HuH-7.5 (cell line): ENCODE data around the gene ZNF837.
A peak's percentile ranks its signal among the peaks of the same experiment; 100 is the strongest.
"Not testable (repeated sequence)": the region's sequence is repeated elsewhere in the genome, so short reads cannot be mapped to it uniquely, and the experiment has no call there.

Experiments used
- DNase-seq: peaks from one replicate; pipeline ENCODE4 v3.0.0; 2011; ENCODE audit warnings: low spot score

Gene ZNF837

DNA sequence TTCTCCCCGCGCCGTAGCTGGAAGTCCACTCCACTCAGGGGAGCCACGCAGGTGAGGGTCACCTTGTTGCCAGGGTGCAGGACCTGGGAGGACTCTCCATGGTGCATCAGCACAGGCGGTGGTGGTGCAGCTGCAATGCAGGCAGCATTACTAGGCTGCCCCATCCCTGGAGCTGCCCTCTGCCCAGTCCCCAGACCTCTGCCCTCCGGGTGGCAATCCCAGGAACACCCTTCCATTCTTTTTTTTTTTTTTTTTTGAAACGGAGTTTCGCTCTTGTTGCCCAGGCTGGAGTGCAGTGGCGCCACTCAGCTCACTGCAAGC lies 29.3 kb downstream of the ZNF837 start:
- DNase-seq, result no peak

DNA sequence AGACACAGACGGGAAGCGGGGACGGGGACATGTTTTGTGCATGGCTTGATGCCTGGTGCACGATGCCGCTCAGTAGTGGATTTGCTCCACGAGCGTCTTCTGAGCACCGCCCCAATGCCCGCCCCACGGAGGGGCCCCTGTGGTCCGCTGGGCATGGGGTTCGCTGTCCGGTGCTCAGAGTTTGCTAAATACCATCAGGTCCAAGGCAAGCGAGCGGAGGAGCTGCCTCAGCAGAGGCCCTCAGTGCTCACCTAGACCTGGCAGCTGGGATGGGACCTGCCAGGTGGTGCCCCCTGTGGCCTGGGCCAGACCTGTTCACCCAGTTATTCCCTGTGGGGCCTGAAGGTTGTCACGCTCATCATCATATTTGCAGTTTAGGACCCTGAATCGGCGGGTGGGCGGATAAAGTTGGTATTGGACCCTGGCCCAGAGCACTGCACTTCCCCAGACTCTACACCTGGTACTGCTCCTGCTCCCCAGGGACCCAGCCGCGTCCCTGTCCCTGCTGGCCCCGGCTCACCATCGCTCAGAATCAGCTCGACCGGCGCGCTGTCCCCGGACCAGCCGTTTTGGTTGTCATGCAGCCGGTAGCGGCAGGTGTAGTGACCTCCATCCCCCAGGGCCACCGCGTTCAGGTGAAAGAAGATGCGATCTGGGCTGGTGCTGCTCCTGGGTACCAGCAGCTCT lies 29.8 kb downstream of the ZNF837 start:
- DNase-seq, result no peak

DNA sequence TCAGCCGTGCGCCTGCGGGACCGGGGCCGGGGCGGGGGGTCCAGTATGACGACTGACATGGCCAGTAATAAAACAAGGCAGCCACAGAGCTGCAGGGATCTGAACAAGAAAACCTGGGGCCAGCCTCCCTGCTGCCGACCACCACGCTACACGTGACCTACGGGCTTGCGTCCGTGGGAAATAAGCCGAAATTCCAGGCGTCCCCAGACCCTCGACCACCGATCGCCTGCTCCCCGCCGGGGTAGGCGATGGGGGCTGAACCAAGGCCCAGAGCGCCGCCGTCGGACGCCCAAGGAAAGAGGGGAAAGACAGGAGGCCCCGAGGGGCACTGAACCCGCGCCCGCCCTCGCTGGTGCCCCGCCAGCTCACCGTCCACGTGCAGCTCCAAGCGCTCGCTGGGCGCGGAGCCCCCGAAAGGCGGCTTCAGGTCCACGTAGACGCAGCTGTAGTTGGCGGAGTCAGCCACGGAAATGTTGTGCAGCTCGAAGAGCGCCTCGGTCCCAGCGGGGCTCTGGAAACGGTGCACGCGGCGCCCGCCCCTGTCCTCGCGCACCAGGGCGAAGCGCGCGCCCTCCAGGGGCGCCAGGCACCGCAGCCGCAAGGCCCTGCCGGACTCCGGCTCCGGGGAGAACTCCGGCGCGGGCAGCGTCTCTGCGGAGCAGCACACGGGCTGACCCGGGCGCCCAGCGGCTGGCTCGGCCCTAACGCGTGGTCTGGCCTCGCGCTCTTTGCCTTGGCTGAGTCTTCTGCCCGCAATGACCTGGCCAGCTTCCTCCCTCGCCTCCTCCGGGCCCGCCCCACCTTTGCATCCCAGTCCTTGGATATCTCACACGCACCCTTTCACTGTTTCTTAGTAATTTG lies 30.6 kb downstream of the ZNF837 start:
- no peak for DNase-seq

DNA sequence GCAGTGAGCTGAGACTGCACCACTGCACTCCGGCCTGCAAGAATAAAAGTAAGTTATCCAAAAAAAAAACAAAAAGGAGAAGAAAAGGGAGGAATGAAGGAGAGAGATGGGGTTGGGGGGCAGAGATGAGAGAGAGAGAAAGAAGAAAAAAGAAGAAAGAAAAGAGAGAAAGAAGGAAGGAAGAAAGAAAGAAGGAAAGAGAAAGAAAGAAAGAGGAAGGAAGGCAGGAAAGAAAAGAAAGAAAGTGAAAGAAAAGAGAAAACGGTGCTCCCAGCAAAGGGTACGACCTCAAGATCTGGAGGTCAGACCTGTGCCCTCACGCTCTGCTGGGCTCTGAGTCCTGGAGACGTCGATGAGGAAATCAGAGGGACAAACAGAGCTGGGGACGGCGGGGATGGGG lies 31.2 kb downstream of the ZNF837 start:
- DNase-seq, result no peak

DNA sequence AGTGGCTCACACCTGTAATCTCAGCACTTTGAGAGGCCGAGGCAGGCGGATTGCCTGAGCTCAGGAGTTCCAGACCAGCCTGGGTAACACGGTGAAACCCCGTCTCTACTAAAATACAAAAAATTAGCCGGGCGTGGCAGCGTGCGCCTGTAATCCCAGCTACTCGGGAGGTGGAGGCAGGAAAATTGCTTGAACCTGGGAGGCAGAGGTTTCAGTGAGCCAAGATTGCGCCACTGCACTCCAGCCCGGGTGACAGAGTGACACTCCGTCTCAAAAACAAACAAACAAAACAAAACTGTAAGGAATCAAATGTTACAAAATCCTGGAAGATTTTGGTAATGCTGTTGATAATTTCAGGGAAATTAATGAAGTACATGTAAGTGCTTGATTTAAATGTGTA lies 32.8 kb downstream of the ZNF837 start:
- DNase-seq, result not testable (repeated sequence)

DNA sequence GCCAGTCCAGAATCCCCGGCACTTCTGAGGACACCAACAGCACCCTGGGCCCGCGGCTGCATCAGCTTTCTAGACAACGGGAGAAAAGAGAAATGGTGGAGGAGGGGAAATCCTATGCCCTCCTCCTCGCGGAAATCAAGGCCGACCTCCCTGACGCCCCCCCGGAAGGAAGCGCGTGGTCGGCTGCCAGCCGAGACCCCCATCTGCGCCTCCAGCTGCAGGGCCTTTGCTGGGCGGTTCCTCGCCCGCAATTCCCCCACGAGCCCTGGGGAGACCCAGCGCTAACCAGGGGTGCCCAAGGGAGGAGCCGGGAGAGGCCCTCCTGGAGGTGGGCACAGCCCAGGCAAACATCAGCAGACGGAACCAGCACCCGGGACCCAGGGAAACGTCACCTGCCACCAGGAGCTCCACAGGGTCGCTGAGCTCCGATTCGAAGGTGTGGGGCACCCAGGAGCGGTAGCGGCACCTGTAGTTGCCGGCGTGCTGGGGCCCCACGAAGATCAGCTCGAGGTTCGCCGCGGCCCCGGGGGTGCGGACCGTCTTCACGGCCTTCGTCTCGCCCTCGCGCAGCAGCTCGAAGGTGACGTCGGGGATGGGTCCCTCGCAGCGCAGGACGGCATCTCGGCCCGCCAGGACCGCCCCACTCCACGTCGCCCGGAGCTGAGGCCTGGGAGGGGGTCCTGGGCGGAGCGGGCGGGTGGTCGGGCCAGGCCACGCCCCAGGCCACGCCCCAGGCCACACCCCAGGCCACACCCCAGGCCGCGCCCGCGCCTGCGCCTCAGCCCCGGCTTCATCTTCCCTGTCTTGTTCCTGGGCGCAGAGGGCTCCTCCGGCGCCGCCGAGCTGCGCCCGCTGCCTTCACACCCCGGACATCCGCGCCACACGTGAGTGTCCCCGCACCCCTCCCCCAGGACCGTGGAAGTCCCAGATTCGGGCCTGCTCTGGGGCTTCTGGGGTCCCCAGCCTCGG lies 33.6 kb downstream of the ZNF837 start:
- no peak for DNase-seq

DNA sequence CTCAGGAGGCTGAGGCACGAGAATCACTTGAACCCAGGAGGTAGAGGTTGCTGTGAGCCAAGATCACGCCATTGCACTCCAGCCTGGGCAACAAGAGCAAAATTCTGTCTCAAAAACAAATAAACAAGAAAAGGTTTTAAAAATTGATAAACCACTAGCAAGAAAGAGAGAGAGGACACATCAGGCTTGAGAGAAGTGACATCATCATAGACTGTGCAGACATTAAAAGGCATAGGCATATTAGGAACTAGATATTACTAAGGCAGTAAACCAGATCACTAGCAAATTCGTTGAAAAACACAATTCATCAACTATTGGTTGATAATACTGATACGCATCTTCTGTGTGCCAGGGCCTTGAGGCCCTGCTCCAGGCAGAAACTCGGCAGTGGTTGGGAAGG lies 35.3 kb downstream of the ZNF837 start:
- no peak for DNase-seq

DNA sequence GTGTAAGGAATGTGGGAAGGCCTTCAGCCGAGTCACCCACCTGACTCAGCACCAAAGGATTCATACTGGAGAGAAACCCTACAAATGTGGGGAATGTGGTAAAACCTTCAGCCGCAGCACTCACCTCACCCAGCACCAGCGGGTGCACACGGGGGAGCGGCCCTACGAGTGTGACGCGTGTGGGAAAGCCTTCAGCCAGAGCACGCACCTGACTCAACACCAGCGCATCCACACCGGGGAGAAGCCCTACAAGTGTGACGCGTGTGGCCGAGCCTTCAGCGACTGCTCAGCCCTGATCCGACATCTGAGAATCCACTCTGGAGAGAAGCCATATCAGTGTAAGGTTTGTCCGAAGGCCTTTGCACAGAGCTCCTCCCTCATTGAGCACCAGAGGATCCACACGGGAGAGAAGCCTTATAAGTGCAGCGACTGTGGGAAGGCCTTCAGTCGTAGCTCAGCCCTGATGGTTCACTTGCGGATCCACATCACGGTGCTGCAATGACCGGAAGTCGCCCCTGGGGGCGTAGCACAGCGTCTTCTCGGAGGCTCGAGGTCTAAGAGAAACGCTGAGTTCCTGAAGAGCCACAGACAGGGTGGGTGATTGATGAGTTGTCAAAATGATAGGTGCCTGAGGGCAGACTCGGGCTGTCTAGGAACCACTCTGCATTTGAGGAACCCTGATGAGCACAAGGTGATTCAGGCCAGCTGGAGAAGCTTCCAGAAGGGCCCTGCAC lies 41.8 kb downstream of the ZNF837 start:
- DNase-seq, result no peak

DNA sequence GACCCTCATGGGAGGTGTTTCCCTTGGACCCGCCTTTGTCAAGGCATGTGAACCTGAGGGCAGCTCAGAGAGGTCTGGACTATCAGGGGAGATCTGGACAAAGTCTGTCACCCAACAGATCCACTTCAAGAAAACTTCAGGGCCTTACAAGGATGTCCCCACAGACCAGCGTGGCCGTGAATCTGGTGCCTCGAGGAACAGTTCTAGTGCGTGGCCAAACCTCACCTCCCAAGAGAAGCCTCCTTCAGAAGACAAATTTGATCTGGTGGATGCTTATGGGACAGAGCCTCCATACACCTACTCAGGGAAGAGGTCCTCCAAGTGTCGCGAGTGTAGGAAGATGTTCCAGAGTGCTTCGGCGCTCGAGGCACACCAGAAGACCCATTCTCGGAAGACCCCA lies 42.5 kb downstream of the ZNF837 start:
- DNase-seq, result no peak

DNA sequence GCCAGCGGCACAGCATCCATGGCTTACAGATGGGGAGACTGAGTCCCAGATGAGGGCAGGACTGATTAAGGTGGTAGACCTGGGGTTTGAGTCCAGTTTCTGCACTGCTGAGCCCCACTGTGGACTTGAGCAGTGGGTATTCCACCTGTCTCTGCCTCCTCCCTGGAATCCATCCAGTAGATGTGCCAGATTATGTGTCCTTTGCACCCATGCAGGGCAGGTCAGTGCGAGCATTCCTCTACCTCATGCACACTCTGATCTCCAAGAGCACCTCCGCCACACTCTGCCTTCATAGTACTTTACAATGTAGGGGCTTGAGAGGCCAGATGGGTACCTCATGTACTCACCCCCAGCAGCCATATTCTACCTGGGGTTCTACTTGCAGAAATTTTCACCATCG lies 44.0 kb downstream of the ZNF837 start:
- DNase-seq, result no peak

DNA sequence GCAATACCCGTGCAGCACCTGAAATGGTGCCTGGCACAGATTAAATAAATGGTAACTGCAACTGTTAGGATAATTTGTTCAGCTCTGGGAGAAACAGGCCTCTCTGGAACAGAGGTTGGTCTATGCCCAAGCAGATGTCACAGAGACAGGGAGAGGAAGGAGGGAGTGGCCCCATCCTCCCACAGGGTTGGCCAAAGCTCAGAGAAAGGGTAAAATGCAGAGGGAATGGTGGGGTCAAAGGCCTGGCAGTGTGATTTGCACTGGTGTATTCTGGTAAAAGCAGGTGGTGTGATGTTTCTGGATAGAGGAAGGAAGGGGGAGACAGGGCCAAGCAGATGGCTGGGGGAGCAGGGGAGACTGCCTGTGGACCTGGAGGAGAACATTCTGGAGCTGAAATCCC lies 44.6 kb downstream of the ZNF837 start:
- DNase-seq, result no peak

DNA sequence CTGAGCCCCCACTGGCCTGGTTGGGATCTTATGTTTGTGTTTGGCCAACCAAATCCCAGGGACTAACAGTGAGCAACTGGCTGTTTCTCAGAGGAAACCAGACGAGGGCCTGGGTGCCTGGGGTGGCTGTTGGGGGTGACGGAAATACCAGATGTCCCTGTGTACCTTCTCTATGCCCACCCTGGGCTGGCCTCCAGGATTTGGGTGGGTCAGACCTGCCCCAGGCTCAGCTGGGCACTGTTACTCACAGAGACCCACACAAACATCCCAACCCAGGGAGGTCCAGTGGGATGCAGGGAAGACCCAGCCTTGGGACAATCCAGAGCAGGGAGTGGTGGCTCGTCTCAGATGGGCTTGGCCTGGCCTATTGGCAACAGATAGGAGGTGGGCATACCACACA lies 45.2 kb downstream of the ZNF837 start:
- no peak for DNase-seq

DNA sequence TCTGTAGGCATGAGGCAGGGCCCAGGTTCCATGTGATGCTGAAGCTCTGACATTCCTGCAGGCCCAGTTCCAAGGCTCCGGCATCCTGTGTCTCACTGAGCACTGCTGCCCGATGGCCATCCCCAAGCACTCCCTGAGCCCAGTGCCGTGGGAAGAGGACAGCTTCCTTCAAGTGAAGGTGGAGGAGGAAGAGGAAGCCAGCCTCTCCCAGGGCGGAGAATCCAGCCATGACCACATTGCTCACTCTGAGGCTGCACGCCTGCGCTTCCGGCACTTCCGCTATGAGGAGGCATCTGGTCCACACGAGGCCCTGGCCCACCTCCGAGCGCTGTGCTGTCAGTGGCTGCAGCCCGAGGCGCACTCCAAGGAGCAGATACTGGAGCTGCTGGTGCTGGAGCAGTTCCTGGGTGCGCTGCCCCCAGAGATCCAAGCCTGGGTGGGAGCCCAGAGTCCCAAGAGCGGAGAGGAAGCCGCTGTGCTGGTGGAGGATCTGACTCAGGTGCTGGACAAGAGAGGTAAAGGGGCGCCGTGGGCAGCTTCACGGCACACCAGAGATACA lies 46.1 kb downstream of the ZNF837 start:
- DNase-seq, result no peak

DNA sequence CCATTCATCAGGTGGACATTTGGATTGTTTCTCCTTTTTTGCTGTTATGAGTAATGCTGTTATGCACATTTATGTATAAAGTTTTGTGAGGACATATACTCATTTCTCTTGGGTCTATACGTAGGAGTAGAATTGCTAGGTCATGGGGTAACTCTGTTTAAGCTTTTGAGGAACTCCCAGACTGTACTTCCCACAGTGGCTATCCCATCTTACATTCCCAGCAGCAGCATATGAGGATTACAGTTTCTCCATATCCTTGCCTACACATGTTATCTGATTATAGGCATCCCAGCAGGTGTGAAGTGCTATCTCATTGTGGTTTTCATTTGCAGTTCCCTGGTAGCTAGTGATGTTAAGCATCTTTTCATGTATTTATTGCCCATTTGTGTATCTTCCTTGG lies 48.1 kb downstream of the ZNF837 start:
- no peak for DNase-seq

DNA sequence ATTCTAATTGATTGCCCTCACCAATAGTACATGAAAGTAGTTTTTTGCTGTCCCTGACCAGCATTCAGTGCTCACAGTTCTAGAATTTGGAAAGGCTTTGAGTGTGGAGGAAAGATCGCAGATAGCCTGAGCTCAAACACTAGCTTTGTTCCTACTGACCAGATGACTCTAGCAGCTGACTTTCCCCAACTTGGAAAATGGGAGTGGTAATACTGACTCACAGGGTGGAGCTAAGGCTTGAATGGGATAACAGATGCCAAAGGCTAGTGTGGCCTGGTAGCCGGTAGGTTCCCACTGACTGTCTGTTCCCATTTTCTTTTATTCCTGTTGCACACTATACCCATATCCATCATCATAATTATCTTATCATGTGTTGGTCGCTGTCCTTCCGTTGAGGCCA lies 50.4 kb downstream of the ZNF837 start:
- DNase-seq, result no peak

DNA sequence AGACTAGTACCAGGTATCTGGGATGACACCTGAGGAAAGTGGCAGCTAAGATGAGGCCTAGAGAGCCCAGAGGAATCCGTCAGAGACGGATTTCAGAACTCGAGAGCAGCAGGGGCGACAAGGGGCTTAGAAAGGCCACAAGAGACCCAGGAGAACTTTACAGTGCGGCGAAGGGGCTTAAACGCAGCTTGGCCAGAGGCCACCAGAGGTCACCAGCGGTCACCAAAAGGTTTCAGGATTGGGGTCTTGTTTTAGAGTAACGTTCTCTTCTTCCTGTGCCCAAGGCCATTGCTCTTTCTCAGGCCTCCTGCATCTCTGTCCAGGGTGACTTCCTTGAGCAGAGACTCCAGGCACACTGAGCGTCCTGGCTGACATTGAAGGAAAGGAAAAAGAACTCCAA lies 51.8 kb downstream of the ZNF837 start:
- no peak for DNase-seq

DNA sequence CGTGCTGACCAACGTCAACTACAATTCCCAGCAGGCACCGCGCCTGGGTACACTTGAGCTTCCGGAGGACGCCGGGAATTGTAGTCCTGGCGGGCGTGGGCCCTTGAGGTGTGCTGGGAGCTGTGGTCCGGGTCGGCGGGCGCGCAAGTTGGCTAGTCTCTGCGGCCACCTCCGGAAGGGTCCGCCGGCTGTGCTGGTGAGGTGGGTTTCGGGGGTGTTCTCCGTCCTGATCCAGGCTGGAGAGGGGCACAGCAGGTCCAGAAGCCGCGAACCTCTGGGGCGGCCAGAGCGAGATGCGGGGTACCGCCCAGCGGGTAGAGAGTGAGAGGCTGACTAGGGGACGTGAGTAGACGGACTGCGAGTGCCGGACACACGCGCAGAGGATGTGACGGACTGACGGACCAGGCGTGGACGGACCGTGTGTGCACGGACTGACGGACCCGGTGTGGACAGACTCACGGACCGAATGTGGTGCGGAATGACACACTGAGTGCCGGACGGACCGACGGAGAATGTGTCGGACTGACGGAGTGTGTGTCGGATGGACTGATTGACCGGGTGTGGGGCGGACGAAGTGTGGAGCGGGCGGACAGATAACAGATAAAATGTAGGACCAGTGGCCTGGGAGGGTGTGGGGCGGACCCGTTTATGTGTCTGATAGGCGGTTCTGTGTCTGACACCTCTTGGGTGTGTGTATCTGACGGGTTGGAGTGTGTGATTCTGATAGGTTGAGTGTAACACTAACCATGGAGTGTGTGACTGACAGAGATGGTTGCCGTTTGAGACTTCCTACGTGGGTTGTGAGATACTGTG lies 53.7 kb downstream of the ZNF837 start, which contains the start of gene ZSCAN22:
Gene ZSCAN22 (plus strand): TSS at position 81 of the 813 bp plus-strand sequence. CDS start 7,809 bp downstream, outside the sequence.
- peak; percentile 95 for DNase-seq

DNA sequence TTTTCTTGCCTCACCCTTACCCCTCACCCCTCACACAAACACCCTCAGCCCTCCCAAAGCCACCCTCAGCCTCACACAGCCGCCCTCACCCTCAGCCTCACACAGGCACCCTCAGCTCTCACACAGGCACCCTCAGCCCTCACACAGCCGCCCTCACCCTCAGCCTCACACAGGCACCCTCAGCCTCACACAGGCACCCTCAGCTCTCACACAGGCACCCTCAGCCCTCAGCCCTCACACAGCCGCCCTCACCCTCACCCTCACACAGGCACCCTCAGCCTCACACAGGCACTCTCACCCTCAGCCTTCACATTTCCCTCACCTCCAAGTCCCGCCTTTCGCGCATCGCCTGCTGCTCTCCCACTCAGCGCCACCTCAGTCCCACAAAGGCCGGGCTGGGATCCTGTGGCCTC lies 54.3 kb downstream of the ZNF837 start:
- DNase-seq, result no peak

DNA sequence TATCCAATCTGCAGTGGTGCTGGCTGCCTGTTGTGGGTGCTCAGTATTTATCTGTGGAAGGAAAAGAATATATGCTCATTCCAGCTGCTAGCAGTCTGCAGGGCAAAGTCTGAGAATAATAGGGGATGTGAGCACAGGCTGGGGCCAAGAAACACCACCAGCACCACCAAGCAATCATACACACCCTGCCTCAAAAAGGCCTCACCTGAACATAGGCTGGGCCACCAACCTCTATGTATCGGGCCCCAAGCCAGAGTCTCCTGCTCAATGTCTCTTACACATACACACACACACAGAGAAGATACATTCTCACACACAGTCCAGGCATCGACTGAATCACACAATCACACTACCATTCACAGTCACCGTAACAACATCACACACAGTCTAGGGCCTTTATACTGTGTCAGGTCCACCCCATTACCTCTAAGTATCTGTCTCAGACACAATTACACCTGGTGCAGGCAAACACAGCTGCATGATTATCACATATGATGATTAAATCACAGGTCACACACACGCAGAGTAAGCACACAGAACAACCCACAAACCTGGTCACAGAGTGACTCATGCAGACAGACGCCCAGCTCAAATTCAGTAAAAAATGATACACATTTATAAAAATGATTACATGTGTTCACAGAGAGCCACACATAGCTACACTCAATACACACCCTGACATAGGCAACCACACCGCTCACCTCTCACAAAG lies 55.4 kb downstream of the ZNF837 start:
- DNase-seq, result no peak

DNA sequence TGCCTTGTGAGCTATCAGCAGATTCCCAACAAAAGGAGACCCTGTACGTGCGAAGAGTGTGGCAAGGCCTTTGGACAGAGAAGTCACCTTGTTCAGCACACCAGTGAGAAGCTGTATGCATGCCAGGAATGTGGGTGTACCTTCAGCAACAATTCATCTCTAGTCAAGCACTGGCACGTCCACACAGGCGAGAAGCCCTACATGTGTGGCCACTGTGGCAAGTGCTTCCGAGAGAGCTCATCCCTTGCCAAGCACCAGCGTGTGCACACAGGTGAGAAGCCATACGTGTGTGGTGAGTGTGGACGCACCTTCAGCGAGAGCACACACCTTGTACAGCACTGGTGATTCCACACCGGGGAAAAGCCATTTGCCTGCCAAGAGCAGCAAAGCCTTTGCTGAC lies 61.6 kb downstream of the ZNF837 start:
- DNase-seq, result no peak
